Measurements from ENCODE around the gene SUSD5.
A peak's percentile ranks its signal among the peaks of the same experiment; 100 is the strongest.

SUSD5 gene

DNA sequence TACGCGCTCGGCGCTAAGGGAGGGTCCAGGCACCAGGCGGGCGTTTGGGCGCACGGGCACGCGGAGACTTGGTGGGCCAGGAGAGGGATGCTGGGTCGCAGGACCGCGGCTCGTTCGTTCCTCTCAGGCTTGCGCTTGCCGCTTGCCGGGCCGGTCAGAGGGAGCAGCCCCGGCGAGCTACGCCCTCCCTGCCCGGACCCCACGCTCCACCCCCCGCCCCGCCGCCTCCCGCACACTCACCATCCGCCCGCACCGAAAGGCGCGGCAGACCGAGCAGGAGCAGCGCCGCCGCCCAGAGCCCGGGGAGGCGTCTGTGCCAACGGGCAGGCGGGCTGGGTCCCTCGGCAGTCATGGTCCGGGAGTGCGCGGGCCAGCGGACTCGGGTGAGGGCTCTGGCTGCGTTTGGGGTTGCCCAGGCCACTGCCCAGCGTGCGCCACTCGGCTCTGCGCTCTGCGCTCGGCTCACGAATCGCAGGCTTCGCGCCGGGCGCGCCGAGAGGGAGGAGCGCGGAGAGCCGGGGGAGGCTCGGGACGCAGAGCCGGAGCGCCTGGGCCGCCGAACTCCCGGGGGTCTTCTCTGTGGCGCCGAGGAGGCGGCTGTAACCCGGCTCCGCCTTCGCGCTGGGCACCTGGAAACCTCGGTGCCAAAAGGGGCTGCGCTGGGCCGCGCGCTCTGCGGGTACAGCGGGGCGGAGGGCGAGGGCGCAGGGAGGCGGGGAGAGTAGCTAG, at the start of gene SUSD5:
TSS of gene SUSD5 (minus strand) at position 365 of the 729 bp plus-strand sequence. CDS start at position 352, 13 bp downstream.
- ATAC-seq (replicated peaks) (peak in 1 of 2 donors; percentile 33), DNase-seq (no peak)
- H3K27me3 Mint-ChIP-seq: peaks cover 39 to 40% of the 10 kb centered on the region in 2 donors
- peaks cover 9 to 16% of the 10 kb centered on the region in 2 donors for H3K4me1 Mint-ChIP-seq
- H3K4me3 Mint-ChIP-seq: peak within 1 kb of the TSS; percentile 62 to 67
- H3K9me3 Mint-ChIP-seq: no peaks in the 10 kb centered on the region
- H3K27ac Mint-ChIP-seq: no peak within 1 kb of the TSS
- no peaks in the 10 kb centered on the region for H3K36me3 Mint-ChIP-seq

GRCh38 chr3:33260104-33260503, 41.5 kb upstream of the SUSD5 start:
- H3K27ac Mint-ChIP-seq: no peak overlapping the region
- no peaks in the 10 kb centered on the region for H3K4me1 Mint-ChIP-seq
- DNase-seq (no peak), ATAC-seq (replicated peaks) (no peak)
- H3K4me3 Mint-ChIP-seq: no peak overlapping the region
- H3K9me3 Mint-ChIP-seq: peaks cover 8 to 10% of the 10 kb centered on the region in 2 donors
- H3K27me3 Mint-ChIP-seq: peaks cover 5 to 9% of the 10 kb centered on the region in 2 donors
- H3K36me3 Mint-ChIP-seq: no peaks in the 10 kb centered on the region

GRCh38 chr3:33256249-33256648, 37.6 kb upstream of the SUSD5 start:
- Mint-ChIP-seq H3K36me3 (no peaks in the 10 kb centered on the region), H3K4me1 (peaks cover 0 to 5% of the 10 kb centered on the region in 2 donors), H3K27me3 (no peaks in the 10 kb centered on the region), H3K4me3 (no peak overlapping the region), H3K27ac (no peak overlapping the region), H3K9me3 (no peaks in the 10 kb centered on the region)
- DNase-seq (no peak), ATAC-seq (replicated peaks) (no peak)

- Mint-ChIP-seq H3K27me3 (peaks cover 4 to 22% of the 10 kb centered on the region in 2 donors), H3K4me3 (no peak overlapping the region), H3K9me3 (no peaks in the 10 kb centered on the region), H3K4me1 (peaks cover 0 to 5% of the 10 kb centered on the region in 2 donors), H3K27ac (no peak overlapping the region), H3K36me3 (no peaks in the 10 kb centered on the region)
- DNase-seq (no peak), ATAC-seq (replicated peaks) (no peak)
Observed at GRCh38 chr3:33250712-33251111, 32.1 kb upstream of the SUSD5 start.

GRCh38 chr3:33246786-33247185, 28.2 kb upstream of the SUSD5 start:
- Mint-ChIP-seq H3K27ac (no peak overlapping the region), H3K9me3 (no peaks in the 10 kb centered on the region)

GRCh38 chr3:33240261-33240660, 21.7 kb upstream of the SUSD5 start:
- H3K9me3 Mint-ChIP-seq: peaks cover 0 to 7% of the 10 kb centered on the region in 2 donors
- ATAC-seq (replicated peaks): no peak
- H3K4me1 Mint-ChIP-seq: no peaks in the 10 kb centered on the region
- H3K36me3 Mint-ChIP-seq: no peaks in the 10 kb centered on the region
- H3K27me3 Mint-ChIP-seq: peaks cover 28 to 34% of the 10 kb centered on the region in 2 donors
- H3K4me3 Mint-ChIP-seq: no peak overlapping the region
- no peak overlapping the region for H3K27ac Mint-ChIP-seq
- DNase-seq: no peak

More at GRCh38 chr3:33246786-33247185, 28.2 kb upstream of the SUSD5 start:
- Mint-ChIP-seq H3K36me3 (no peaks in the 10 kb centered on the region), H3K4me3 (no peak overlapping the region), H3K27me3 (peaks cover 6 to 27% of the 10 kb centered on the region in 2 donors), H3K4me1 (no peaks in the 10 kb centered on the region)
- ATAC-seq (replicated peaks) (no peak), DNase-seq (no peak)

DNA sequence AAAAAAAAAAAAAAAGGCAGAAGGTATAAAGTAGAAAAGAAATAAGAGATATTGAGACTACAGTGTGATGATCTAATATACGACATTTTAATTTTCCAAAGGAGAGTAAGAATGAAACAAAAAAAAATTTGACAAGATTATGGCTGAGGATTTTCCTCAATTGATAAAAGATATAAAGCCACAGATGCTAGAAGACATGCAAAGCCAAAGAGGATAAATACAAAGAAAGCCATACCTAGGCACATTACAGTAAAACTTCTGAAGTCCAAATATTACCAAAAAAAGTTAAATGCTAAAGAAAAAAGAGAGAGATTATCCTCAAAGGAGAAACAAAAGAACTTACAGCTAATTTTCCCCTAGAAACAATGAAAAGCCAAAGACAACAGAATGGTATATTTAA, 20.3 kb upstream of the SUSD5 start:
- DNase-seq (no peak), ATAC-seq (replicated peaks) (no peak)
- H3K27ac Mint-ChIP-seq: no peak overlapping the region
- H3K36me3 Mint-ChIP-seq: no peaks in the 10 kb centered on the region
- no peaks in the 10 kb centered on the region for H3K4me1 Mint-ChIP-seq
- H3K9me3 Mint-ChIP-seq: peaks cover 0 to 7% of the 10 kb centered on the region in 2 donors
- peaks cover 30 to 37% of the 10 kb centered on the region in 2 donors for H3K27me3 Mint-ChIP-seq
- H3K4me3 Mint-ChIP-seq: no peak overlapping the region

- ATAC-seq (replicated peaks): no peak
- H3K4me3 Mint-ChIP-seq: no peak overlapping the region
- peaks cover 28 to 49% of the 10 kb centered on the region in 2 donors for H3K27me3 Mint-ChIP-seq
Observed at GRCh38 chr3:33237439-33237838, 18.8 kb upstream of the SUSD5 start.

DNA sequence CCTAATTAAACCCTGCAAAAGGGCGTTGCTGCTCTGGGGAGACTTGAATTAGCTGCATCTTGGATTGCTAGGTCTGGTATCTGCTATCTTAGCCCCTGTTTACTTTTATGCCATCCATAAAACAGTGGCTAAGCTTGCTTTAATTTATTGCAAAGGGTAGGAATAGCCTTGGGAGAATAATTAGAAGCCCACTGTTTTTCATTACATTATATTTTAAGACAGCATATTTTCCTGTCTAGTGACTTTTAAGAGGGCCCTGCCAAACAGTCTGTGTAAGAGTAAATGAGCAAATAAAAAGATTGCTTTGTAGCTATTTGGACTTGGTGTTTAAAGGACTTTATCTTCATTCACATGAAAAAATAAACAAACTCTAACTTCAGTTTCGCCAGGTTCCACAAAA, 17.4 kb upstream of the SUSD5 start:
- DNase-seq (no peak), ATAC-seq (replicated peaks) (no peak)
- Mint-ChIP-seq H3K27me3 (peaks cover 32 to 52% of the 10 kb centered on the region in 2 donors), H3K4me1 (no peaks in the 10 kb centered on the region), H3K9me3 (peaks cover 0 to 7% of the 10 kb centered on the region in 2 donors), H3K36me3 (no peaks in the 10 kb centered on the region), H3K4me3 (no peak overlapping the region), H3K27ac (no peak overlapping the region)

More at GRCh38 chr3:33237439-33237838, 18.8 kb upstream of the SUSD5 start:
- H3K36me3 Mint-ChIP-seq: no peaks in the 10 kb centered on the region
- DNase-seq: no peak
- H3K4me1 Mint-ChIP-seq: no peaks in the 10 kb centered on the region
- peaks cover 0 to 7% of the 10 kb centered on the region in 2 donors for H3K9me3 Mint-ChIP-seq
- no peak overlapping the region for H3K27ac Mint-ChIP-seq

- no peaks in the 10 kb centered on the region for H3K36me3 Mint-ChIP-seq
- ATAC-seq (replicated peaks) (no peak), DNase-seq (no peak)
- peaks cover 32 to 51% of the 10 kb centered on the region in 2 donors for H3K27me3 Mint-ChIP-seq
- no peak overlapping the region for H3K4me3 Mint-ChIP-seq
- no peaks in the 10 kb centered on the region for H3K4me1 Mint-ChIP-seq
- no peak overlapping the region for H3K27ac Mint-ChIP-seq
- H3K9me3 Mint-ChIP-seq: peaks cover 0 to 2% of the 10 kb centered on the region in 2 donors
Observed at GRCh38 chr3:33233884-33234283, 15.3 kb upstream of the SUSD5 start.

DNA sequence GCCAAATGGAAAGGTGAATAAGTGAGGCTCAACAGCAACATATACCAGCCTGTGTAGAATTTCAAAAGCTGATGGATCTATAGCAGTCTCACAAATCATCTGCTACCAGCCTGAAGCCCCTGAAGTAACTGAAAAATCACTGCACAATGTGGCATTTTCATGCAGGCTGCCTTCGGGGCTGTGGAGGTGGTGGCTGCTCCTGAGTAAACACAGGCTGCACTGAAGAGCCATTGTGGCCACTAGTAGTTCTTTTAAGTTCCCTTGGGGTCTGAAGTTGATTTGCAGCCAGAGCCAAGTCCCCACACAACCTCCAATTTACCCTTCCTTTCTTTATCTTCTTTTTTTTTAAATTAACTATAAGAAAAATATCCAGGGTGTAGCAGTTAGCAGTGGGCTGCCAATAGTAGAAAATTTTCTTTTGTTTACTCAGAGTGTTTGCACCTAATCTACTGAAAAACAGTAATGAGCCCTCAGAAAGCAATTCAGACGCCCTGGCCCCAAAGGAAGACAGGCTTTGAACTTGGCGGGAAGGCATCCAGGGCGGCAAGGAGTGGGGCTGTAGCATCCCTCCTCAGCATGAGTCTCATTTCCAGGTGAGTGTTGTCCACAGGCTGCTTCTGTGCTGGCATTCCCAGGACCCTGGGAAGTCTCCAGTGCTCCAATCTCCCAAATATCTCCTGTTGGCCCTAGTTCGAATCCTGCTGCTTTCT, 13.3 kb upstream of the SUSD5 start:
- H3K9me3 Mint-ChIP-seq: no peaks in the 10 kb centered on the region
- no peak overlapping the region for H3K27ac Mint-ChIP-seq
- H3K4me1 Mint-ChIP-seq: no peaks in the 10 kb centered on the region
- no peaks in the 10 kb centered on the region for H3K36me3 Mint-ChIP-seq
- no peak for ATAC-seq (replicated peaks)
- H3K27me3 Mint-ChIP-seq: peaks cover 37 to 45% of the 10 kb centered on the region in 2 donors
- no peak for DNase-seq
- H3K4me3 Mint-ChIP-seq: no peak overlapping the region

DNA sequence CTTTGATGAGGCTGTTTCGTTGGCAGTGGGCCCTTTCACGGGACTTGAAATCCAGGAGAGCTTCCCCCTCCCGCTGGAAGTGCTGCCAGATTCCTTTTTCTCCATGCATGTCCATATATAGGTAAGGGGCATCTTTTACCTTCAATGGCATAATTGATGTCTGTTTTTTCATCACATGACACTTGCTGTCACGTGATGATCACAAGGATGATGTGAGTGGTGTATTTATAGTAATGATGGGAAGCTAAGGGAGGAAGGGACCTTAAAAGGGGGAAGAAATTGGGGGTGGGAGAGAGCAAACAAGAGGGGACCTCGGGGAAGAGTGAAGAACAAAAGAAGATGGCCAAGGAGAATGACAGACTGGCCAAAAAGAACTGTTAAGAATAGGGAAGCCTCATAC, 11.3 kb upstream of the SUSD5 start:
- no peaks in the 10 kb centered on the region for H3K9me3 Mint-ChIP-seq
- H3K4me3 Mint-ChIP-seq: no peak overlapping the region
- H3K36me3 Mint-ChIP-seq: no peaks in the 10 kb centered on the region
- no peak for DNase-seq
- no peaks in the 10 kb centered on the region for H3K4me1 Mint-ChIP-seq
- H3K27me3 Mint-ChIP-seq: peaks cover 25 to 32% of the 10 kb centered on the region in 2 donors
- no peak for ATAC-seq (replicated peaks)
- no peak overlapping the region for H3K27ac Mint-ChIP-seq

DNA sequence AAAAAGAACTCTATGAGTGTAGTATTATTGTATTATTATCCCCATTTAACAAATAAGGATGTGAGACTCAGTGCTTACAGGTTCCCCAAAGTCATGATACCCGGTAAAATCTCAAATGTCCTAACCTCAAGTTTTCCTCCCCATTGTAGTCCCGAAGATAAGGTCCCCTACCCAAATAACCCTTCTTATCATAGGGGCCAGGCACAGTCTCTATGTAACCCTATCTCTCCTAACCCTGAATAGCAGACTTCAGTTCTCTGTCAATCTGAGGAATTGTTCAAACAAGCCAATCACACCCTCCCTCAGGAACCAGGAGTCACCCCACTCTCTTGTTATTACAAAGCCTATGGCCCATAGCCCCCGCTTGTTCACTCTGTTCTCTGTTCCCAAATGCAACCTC, 10.5 kb upstream of the SUSD5 start:
- Mint-ChIP-seq H3K27ac (no peak overlapping the region), H3K36me3 (no peaks in the 10 kb centered on the region), H3K4me3 (no peak overlapping the region), H3K4me1 (no peaks in the 10 kb centered on the region), H3K27me3 (peaks cover 28 to 30% of the 10 kb centered on the region in 2 donors), H3K9me3 (no peaks in the 10 kb centered on the region)
- DNase-seq (no peak), ATAC-seq (replicated peaks) (no peak)

GRCh38 chr3:33221241-33221640, 2.6 kb upstream of the SUSD5 start:
- no peak overlapping the region for H3K27ac Mint-ChIP-seq
- H3K4me3 Mint-ChIP-seq: no peak overlapping the region
- no peaks in the 10 kb centered on the region for H3K9me3 Mint-ChIP-seq
- DNase-seq (no peak), ATAC-seq (replicated peaks) (no peak)
- peaks cover 29 to 30% of the 10 kb centered on the region in 2 donors for H3K27me3 Mint-ChIP-seq
- H3K4me1 Mint-ChIP-seq: peaks cover 9 to 16% of the 10 kb centered on the region in 2 donors
- H3K36me3 Mint-ChIP-seq: no peaks in the 10 kb centered on the region

- DNase-seq (no peak), ATAC-seq (replicated peaks) (no peak)
- H3K4me3 Mint-ChIP-seq: peak overlapping the region in 1 of 2 donors; percentile 37
- peaks cover 9 to 16% of the 10 kb centered on the region in 2 donors for H3K4me1 Mint-ChIP-seq
- no peaks in the 10 kb centered on the region for H3K9me3 Mint-ChIP-seq
- H3K27me3 Mint-ChIP-seq: peaks cover 39 to 40% of the 10 kb centered on the region in 2 donors
- no peak overlapping the region for H3K27ac Mint-ChIP-seq
- H3K36me3 Mint-ChIP-seq: no peaks in the 10 kb centered on the region
Observed at GRCh38 chr3:33219175-33219487, 521 bp upstream of the SUSD5 start.
